Mucosa of rectum (tissue), 2 donors: ENCODE measurements around the gene RNASE3.
"Not testable (repeated sequence)": the region's sequence is repeated elsewhere in the genome, so short reads cannot be mapped to it uniquely, and the experiment has no call there.

ENCODE experiments used
- H3K27ac ChIP-seq, 2 donors: one replicate each; pipeline ENCODE4 v1.7.0; 2013; ENCODE audit warnings: inconsistent platforms in 2 of 2, low read depth in 2 of 2, low read length in 2 of 2
- H3K27me3 ChIP-seq, 2 donors: one replicate each; pipeline ENCODE4 v1.7.0; 2013; ENCODE audit warnings: low read length in 2 of 2; ENCODE audit not compliant: control insufficient read depth in 2 of 2, insufficient read depth in 2 of 2
- H3K36me3 ChIP-seq, 2 donors: one replicate each; pipeline ENCODE4 v1.7.0; 2013; ENCODE audit warnings: low read length in 2 of 2; ENCODE audit not compliant: control insufficient read depth in 2 of 2, insufficient read depth in 2 of 2
- H3K4me1 ChIP-seq, 2 donors: one replicate each; pipeline ENCODE4 v1.7.0; 2013; ENCODE audit warnings: low read length in 2 of 2, mild to moderate bottlenecking in 1 of 2; ENCODE audit not compliant: control insufficient read depth in 2 of 2, insufficient read depth in 2 of 2
- H3K4me3 ChIP-seq, 2 donors: one replicate each; pipeline ENCODE4 v1.7.0; 2013; ENCODE audit warnings: low read length in 2 of 2
- H3K9ac ChIP-seq, 2 donors: one replicate each; pipeline ENCODE4 v1.7.0; 2013; ENCODE audit warnings: low read length in 2 of 2, low read depth in 1 of 2, mild to moderate bottlenecking in 1 of 2
- H3K9me3 ChIP-seq, 2 donors: one replicate each; pipeline ENCODE4 v1.7.0; 2013; ENCODE audit warnings: low read length in 2 of 2; ENCODE audit not compliant: control insufficient read depth in 2 of 2
- donor health status: healthy.
- donor health status: Normal muscosa, but diverticular disease.

RNASE3 gene

DNA sequence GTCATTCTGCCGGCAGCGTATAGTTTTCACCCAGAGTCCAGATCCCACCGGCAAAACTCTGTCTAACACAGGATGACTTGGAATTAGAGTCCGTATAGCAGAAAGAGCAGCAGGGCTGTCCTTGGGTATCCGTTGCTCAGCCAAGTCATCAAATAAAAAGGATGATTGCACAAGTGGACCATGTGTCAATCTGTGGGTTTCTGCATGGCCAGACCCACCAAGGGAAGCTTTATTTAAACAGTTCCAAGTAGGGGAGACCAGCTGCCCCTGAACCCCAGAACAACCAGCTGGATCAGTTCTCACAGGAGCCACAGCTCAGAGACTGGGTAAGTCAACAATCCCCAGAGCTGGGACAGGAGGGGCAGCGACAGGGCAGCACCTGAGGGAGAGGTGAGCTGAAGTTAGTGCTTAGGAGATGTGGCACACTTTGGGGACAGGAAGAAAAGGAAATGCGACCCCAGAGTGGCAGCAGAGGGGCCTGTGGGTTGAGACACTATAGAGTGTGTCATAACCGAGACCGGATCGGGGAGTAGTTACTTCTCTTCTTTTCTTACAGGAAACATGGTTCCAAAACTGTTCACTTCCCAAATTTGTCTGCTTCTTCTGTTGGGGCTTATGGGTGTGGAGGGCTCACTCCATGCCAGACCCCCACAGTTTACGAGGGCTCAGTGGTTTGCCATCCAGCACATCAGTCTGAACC lies at the start of gene RNASE3:
Gene RNASE3 (plus strand): TSS at position 260 of the 700 bp plus-strand sequence. CDS start 302 bp downstream, at position 562.
- H3K36me3 ChIP-seq, H3K27ac ChIP-seq, H3K4me1 ChIP-seq, H3K27me3 ChIP-seq, H3K9me3 ChIP-seq, H3K9ac ChIP-seq, H3K4me3 ChIP-seq: not testable (repeated sequence)

DNA sequence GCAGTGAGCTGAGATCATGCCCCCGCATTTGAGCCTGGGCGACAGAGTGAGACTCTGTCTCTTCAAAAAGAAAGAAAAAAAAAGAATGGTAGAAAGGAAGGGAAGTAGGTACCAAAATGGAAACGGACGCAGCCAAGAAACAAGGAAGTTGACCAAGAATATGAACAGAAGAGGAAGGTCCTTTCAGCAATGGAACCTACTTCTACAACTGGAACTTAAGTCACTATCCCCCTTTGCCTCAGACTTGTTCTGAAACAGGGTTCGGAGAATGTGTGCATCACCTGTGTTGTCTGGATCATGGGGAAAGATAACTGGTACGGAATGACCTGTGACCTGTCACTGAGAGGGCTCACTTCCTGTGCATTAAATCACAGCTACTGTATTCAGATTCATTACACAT lies 44.6 kb upstream of the RNASE3 start:
- Histone ChIP-seq H3K27me3 (no peaks in the 10 kb centered on the region), H3K9me3 (no peaks in the 10 kb centered on the region), H3K27ac (no peak overlapping the region), H3K9ac (no peak overlapping the region), H3K36me3 (no peaks in the 10 kb centered on the region), H3K4me1 (peaks cover 0 to 3% of the 10 kb centered on the region in 2 donors), H3K4me3 (no peak overlapping the region)

DNA sequence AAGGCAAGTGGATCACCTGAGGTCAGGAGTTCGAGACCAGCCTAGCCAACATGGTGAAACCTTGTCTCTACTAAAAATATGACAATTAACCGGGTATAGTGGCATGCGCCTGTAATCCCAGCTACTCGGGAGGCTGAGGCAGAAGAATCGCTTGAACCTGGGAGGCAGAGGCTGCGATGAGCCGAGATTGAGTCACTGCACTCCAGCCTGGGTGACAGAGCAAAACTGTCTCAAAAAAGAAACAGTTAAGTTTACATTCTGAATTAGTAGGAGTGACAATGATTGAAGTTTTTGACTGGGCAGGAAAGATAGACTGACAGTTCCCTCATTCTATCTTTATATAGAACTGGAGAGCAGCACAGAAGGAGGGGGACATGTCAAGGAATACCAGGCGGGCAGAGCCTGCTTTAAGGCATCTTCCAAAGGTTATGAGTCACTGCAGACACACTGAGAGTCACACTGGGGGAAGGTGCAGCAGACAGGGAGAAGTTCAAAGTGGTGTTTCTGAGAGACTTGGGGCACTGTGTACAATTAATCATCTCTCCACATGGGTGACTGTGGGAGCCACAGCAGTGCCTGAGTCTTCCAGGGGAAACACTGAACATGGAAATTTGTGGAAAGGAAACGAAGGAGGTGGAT lies 42.8 kb upstream of the RNASE3 start:
- Histone ChIP-seq H3K27me3 (no peaks in the 10 kb centered on the region), H3K9ac (no peak overlapping the region), H3K4me1 (peaks cover 0 to 5% of the 10 kb centered on the region in 2 donors), H3K36me3 (no peaks in the 10 kb centered on the region), H3K9me3 (no peaks in the 10 kb centered on the region), H3K4me3 (no peak overlapping the region), H3K27ac (no peak overlapping the region)

DNA sequence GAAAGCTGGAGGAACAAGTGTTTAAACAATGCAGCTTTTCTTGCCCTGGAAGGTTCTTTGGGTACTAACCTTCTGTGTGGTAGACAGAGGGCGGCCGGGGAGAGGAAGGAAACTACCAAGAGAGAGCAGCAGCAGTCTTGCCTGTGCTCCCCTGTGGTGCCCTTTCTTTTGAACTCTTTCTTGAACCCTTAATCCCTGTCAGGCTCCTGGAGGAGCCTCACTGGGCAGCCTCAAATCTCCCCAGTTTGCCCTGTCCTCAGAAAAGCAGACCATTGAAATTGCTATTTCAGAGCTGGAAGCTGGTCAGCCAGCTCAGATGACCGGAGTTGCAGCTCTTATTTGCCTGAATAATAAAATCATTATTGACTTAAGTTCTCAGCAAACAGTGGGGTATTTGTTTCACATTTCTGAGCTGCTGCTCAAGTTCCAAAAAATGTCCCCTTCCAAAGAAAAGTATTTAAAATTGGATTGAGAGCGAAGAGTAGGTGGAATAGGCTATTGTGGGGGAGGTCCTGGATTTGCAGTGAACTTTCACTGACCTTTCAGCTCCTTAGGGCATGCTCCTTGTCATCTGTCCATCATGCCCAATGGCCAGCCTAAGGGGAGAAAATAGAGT lies 42.1 kb upstream of the RNASE3 start:
- H3K4me1 ChIP-seq, result peaks cover 0 to 5% of the 10 kb centered on the region in 2 donors
- H3K27me3 ChIP-seq, result no peaks in the 10 kb centered on the region
- no peaks in the 10 kb centered on the region for H3K36me3 ChIP-seq
- H3K4me3 ChIP-seq, result no peak overlapping the region
- no peak overlapping the region for H3K9ac ChIP-seq
- no peak overlapping the region for H3K27ac ChIP-seq
- no peaks in the 10 kb centered on the region for H3K9me3 ChIP-seq

DNA sequence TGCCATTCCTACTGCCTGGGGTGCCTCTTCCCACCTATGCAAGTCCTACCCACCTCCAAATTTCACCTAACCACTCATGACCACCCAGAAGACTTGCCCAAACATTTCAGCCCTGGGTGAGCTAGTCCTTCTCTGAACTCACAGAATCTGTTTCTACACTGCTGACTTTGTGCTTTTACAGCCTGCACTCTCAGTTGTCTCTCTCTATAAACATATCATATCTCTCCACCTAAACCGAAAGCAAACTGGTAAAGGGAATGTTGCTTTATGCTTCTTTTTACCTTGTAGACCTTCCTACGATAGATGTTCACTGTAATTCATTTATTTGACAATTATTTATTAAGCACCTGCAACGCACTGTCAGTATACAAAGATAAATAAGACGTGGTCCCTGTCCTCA lies 38.1 kb upstream of the RNASE3 start:
- Histone ChIP-seq H3K27ac (no peak overlapping the region), H3K4me3 (no peak overlapping the region), H3K4me1 (peaks cover 3 to 8% of the 10 kb centered on the region in 2 donors), H3K27me3 (peaks cover 0 to 2% of the 10 kb centered on the region in 2 donors), H3K36me3 (no peaks in the 10 kb centered on the region), H3K9ac (no peak overlapping the region), H3K9me3 (no peaks in the 10 kb centered on the region)

DNA sequence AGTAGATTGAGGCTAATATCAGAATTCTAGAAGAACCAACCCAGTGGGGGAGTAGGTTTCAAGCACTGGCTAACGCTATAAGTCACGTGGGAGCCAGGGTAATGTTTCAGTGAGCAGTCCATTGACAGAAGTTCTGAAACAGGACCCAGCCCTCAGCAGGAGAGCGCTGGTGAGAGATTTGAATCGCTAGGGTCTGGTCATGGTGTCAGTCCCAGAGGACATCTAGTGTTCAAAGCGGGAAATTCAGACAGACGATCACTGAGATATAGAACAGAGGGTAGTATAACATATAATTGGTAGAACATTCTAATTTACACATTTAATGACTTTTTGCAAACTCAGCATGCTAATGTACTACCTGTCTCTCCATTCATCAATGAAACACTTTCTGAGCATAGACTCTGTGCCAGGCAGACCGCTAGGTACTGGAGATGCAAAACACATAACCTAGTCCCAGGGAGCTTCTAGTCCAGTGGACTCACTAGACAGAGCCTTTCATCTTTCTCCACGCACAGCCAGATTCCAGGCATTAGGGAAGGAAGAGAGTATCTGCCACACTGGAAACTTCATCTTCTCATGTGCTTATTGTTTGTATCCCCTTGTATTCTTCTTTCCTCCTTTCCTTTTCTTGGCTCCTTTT lies 35.4 kb upstream of the RNASE3 start:
- Histone ChIP-seq H3K9ac (no peak overlapping the region), H3K4me3 (no peak overlapping the region), H3K27me3 (peaks cover 0 to 2% of the 10 kb centered on the region in 2 donors), H3K9me3 (no peaks in the 10 kb centered on the region), H3K4me1 (peaks cover 3 to 4% of the 10 kb centered on the region in 2 donors), H3K27ac (no peak overlapping the region), H3K36me3 (no peaks in the 10 kb centered on the region)

DNA sequence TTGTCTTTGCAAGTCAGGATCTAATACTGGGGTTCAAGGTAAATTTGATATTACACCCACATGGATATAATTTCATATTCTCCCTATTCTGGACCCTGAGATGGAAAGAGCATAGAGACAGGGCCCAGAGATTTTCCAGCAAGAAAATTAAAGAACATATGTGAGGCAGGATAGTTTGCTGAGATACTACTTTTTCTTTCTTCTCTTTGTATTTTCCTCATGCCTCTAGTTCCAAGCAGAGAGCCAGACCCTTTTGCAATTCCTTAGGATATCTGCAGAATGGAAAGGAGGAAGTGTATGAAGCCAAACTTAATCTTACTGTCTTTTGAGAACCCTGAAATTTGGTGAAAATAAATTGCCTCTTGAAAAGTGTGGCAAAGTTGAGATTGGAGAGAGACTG lies 34.0 kb upstream of the RNASE3 start:
- Histone ChIP-seq H3K27ac (no peak overlapping the region), H3K36me3 (no peaks in the 10 kb centered on the region), H3K4me3 (no peak overlapping the region), H3K9ac (no peak overlapping the region), H3K4me1 (peaks cover 3 to 4% of the 10 kb centered on the region in 2 donors), H3K9me3 (no peaks in the 10 kb centered on the region), H3K27me3 (peaks cover 0 to 2% of the 10 kb centered on the region in 2 donors)

DNA sequence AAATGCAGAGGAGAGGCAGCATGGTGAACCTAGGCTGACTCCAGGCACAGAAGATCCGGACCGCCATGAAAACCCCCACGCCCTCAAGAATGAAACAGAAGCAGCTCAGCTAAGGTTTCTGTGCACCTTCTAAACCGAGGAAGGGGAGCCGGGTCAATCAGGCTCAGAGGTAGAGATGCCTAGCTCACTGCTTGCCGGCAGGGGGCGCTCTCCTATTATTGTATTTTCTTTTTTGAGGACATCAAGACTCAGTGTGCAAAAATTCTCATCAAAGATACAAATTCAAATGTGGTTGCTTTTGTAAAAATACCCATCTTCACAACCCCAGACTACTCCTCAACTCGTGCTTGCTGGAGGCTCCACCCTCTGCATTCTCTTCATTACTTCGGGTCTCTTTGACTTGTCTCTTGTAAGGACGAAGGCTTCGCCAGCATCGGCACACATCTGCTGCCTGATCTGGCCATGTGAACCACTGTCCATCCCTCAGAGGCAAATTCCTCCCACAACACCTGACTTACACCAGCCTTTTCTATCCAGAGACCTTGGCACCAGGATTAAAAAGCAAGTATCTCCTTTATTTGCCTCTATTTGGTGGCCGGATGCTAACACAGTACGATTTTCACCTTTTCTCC lies 33.4 kb upstream of the RNASE3 start:
- Histone ChIP-seq H3K27me3 (peaks cover 0 to 2% of the 10 kb centered on the region in 2 donors), H3K27ac (no peak overlapping the region), H3K9ac (no peak overlapping the region), H3K9me3 (no peaks in the 10 kb centered on the region), H3K4me3 (no peak overlapping the region), H3K4me1 (peaks cover 3 to 4% of the 10 kb centered on the region in 2 donors), H3K36me3 (no peaks in the 10 kb centered on the region)

DNA sequence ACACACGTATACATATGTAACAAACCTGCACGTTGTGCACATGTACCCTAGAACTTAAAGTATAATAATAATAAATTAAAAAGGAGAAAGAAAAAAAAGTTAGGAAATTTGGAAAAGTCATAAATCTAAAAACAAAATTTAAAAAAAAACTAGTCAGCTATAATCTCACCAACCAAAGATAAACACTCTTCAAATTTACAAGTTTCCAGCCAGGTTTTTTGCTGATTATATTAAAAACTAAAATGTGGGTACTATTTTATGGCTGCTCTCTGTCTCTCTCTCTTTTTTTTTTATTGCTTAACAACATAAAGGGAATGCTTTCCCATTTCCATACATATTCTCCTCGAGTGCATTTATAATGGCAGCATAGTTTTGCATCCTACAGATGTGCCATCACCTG lies 25.0 kb upstream of the RNASE3 start:
- Histone ChIP-seq H3K27ac (no peak overlapping the region), H3K4me3 (no peak overlapping the region), H3K9ac (no peak overlapping the region), H3K27me3 (no peaks in the 10 kb centered on the region), H3K36me3 (no peaks in the 10 kb centered on the region), H3K9me3 (no peaks in the 10 kb centered on the region), H3K4me1 (no peaks in the 10 kb centered on the region)

DNA sequence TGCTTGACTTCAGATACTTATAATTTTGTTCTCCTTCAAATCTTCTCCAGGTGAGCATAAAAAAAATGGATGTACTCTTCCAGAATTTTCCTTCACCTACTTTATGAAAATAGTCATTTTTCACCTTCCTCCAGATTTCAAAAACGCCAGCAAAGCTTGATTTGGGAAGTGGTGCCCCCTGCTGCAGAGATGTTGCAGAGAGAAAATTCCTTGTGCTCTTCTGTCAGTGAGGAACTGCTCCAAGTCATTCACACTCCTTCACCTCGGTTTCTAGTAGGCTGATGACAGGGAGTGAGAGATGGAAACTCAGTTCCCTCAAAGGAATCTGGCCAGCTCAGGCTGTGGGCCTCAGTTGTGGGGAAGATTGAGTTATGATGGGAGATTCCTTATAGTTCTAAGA lies 24.2 kb upstream of the RNASE3 start:
- H3K9ac ChIP-seq, result no peak overlapping the region
- no peak overlapping the region for H3K27ac ChIP-seq
- no peaks in the 10 kb centered on the region for H3K9me3 ChIP-seq
- H3K4me1 ChIP-seq, result no peaks in the 10 kb centered on the region
- H3K36me3 ChIP-seq, result no peaks in the 10 kb centered on the region
- H3K4me3 ChIP-seq, result no peak overlapping the region
- H3K27me3 ChIP-seq, result no peaks in the 10 kb centered on the region
